RPMI8226 (cell line): ENCODE results near the gene DNAJC2.
"Not testable (repeated sequence)": the region's sequence is repeated elsewhere in the genome, so short reads cannot be mapped to it uniquely, and the experiment has no call there.

Experiments
- DNase-seq: peaks from one replicate; pipeline ENCODE4 v3.0.0-alpha.2; 2015

Gene DNAJC2

DNA sequence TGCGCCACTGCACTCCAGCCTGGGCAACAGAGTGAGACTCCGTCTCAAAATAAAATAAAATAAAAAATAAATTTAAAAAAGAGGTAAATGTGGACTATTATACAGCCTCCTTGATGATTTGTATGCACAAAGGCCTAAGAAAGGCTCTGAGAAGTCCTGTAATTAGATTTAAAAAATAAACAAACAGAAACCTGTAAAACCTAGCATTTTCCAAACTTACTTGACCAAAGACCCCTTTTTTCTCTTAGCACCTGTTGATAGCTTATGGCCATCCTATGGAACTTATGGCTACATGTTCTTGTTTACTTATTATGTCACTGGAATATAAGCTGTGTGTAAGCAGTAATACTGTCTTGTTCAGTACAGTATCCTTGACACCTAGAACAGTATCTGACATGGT is 5.7 kb downstream of the DNAJC2 start:
- DNase-seq = no peak

DNA sequence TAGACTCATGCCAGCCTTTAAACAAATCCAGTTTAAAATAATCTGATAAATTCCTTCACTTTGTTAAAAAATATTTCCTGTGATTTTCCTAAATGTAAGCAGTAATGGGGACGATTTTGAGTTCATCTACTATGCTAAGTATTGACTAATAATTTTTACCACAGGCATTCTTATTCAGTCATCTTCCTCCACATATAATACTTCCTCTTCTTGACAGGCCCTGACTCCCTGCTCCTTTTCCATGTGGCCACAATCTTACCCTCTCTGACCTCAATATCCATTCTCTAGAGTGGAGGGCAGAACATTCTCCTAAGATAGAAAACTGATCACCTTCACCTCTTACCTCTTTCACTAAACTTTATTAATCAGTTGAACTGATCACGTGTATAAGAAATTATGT is 7.8 kb downstream of the DNAJC2 start:
- no peak for DNase-seq

DNA sequence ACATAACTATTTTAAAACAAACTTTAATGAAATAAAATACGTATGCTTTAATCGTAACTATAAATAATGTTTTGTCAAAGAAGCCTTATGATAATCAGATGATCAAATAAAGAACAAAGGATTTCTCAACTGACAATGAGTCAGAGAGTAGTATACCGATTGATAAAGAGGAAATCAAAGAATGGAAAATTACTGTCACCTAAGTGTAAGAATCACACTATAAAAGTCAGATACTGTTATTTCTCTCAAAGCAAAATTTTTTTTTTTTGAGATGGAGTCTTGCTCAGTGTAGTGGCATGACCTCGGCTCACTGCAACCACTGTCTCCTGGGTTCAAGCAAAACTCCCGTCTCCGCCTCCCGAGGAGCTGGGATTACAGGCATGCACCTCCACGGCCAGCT is 18.8 kb downstream of the DNAJC2 start:
- DNase-seq = no peak

DNA sequence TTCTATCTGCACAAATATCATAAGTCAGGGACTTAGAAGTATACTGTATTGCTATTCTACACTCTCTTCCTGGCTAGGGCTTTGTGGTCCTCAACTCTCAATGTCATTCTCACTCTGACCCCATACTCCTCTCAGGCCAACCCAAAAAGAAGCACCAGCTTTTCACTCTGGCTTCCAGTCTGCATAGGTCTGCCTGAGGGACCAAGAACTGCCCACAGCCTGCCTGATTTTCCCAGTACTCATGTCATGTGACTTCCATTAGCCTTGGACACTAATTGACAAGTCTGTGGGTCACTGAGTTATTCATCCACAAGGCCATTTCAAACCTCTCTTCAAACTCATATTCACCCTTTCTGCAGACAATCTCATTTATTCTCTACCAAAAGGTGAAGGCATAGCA is 27.6 kb downstream of the DNAJC2 start:
- no peak for DNase-seq

DNA sequence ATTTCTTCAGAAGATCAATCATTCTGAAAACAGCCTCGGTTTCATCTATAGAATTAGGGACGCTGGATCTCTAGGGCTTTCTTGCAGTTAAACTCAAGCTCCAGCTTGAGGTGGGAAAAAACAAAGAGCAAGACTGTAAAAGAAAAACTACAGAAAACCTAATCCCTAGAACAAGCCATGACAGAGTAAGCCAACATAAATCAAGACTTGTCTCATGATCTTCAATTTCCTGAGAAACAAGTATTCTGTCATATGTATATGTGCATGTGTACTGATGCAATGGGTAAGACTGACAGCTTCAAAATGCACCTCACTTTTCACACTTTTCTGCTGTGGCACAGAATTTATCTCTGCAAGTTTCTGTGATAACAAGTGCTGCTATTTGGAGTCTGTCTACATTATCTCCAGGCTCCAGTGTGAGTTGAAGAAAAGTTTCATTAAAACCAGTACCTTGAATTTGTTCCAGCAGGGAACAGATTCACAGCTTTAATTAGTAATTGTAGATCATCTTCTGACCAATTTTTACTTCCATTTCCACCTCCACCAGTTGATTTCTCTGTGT is 28.1 kb downstream of the DNAJC2 start:
- no peak for DNase-seq

DNA sequence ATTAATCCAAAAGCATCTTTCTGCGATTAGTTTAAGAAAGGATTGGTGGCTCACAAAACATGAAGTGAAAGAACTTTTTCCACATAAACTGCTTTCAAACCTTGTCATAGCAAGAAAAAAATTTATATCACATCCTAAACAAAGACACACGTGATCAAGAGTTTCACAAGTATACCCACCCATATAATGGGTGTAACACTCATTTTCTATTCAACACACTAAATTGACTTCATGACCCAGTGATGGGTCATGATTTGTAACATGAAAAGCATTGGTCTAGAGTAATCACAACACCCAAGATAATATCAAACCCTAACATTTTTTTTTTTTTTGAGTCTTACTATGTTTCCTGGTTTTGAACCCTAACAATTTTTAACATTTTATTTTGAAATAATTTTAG is 29.7 kb downstream of the DNAJC2 start:
- DNase-seq = no peak

DNA sequence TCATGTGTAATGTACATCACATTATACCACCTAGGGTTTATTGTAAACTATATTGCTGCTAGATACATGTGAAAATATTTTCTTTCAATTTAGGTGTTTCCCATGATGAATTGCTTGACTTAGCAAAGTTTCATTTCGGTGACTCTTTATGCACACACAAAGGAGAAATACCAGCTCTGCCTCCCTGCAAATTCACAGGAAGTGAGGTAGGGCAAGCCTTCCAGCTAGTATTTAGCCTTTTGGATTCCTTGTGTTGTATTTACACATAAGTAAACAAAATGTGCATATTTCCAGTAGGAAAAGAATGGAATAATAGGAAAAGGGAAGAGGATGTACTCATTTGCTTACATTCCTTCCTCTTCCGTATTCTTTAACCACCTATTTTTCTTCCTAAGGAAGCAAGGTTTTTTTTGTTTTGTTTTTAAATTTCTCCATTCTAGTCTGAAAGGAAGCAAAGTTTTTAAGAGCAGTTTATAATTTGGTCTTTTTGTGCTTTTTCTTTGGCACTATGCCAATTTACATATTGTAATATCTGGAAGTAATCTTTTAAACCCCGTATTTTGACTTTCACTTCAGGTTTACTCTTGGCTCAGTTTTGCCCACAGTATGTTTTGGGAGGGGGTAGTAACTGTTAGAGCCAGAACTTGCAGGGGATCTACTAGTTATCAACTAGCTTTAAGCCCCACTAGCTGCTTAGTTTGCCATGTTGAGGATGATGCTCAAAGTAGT is 36.9 kb downstream of the DNAJC2 start:
- no peak for DNase-seq

DNA sequence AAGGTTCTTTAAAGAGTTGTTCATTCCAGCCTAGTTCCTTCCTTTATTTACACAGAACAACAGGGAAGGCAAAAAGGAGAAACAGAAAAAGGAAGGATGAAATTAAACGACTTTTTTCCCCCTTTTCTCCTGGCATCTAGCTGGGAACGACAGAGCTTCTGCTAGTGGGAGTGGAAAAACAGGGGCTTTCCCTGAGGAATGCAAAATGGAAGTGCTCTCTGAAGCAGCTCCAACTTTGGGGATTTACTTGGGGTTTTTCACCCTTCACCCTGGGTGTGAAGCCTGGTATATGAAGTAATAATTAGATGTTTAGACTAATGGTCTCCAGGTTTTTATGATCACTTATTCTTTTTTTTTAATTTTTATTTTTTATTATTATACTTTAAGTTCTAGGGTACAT is 43.1 kb downstream of the DNAJC2 start:
- no peak for DNase-seq

DNA sequence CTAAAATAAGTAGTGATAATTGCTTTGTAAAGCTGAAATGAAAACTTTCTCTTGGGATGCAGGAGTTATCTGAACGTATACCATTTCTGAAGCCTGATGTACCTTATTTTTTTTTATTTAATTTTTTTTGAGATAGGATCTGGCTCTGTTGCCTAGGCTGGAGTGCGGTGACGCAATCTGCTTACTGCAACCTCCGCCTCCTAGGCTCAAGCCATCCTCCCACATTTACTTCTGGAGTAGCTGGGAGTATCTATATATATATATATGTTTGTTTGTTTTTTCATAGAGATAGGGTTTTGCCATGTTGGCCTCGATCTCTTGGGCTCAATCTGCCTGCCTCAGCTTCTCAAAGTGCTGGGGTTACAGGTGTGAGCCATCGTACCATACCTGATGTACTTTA is 44.9 kb downstream of the DNAJC2 start:
- DNase-seq = no peak

DNA sequence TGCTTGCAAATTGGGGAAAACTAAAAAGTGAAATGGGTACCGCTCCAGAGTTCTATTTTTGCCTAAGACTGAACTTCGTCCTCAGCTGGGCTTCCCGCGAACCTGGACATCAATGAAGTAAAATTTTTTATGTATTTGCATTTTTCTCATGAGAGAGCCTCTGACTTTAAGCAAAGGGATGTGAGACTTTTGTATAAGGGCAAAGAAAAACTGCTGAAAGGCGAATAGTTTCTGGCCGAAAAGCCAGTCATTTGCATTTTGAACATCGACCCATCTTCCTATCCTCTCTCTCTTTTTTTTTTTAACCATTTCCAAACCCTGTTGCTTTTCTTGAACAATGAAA is 46.8 kb downstream of the DNAJC2 start:
- DNase-seq = no peak

DNA sequence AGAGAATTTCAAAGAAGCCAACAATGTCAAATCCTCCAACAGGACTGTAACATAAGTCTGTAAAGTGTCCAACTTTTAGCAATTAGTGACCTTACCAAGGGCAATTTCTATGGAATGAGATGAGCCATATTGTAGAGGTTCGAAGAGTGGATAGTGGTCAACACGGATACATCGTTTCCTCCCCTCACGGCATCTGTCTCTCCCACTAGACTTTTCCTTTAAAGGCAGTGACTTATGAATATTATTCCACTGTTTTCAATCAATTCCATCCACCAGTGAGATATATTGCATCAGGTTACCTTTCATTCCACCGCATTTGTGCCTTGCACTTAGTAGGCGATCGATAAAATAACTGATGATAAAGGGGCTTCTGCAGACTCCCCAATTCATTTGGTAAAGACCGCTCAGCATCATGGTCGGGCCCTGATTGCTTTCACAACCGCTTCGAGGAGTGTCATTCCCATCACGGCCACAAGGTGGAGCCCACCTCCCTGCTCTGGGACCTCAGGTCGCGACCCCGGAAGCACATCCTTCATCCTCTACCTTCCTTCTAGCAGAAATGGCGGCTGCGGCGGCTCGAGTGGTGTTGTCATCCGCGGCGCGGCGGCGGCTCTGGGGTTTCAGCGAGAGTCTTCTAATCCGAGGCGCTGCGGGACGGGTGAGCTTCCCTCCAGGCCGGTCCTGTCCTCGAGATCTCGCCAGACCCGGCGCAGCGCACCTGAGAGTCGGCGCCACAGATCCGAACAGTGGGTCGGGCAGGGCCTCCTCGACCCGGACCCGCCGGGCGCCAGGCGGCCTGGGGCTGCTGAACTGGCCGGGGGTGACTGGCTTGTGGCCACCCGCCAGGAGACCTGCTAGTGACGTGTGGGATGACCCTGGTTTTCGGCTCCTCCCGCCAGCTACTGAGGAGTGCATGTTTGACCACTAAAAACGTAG is 47.4 kb downstream of the DNAJC2 start, which contains the start of gene PMPCB:
Gene PMPCB, plus strand, starts transcription at position 535 of the 936 bp plus-strand sequence. Its CDS starts 25 bp downstream, at position 560.
- peak; percentile 97 for DNase-seq

DNA sequence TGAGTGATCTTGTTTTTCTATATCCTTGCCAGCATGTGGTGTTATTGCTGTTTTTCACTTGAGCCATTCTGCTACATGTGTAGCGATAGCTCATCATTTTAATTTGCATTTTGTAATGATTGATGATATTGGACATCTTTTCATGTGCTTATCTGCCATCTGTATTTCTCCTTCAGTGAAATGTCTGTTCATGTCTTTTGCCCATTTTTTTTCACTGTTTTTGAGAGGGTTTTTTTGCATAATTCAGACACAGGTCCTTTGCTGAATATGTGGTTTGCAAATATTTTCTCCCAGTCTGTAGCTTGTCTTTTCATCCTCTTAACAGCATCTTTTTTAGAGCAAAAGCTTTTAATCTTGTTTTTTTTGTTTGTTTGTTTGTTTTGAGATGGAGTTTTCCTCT is 51.0 kb downstream of the DNAJC2 start:
- no peak for DNase-seq

DNA sequence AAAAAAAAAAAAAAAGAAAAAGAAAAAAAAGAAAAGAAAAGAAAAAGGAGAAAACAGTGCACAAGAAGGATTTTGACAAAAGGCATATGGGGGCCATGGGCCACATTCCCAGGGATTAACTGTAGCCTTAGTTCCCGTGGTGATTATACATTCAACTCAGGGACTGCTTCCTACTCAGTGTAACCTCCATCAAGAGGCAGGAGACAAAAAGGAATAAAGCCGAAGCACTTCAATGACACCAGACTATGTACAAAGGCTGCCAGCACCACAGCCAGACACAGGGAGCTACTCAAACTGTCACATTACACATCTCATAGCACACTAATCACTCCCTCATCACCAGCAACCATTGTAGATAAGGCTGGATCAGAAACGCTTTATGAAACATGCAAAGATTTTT is 52.4 kb downstream of the DNAJC2 start:
- DNase-seq = no peak

DNA sequence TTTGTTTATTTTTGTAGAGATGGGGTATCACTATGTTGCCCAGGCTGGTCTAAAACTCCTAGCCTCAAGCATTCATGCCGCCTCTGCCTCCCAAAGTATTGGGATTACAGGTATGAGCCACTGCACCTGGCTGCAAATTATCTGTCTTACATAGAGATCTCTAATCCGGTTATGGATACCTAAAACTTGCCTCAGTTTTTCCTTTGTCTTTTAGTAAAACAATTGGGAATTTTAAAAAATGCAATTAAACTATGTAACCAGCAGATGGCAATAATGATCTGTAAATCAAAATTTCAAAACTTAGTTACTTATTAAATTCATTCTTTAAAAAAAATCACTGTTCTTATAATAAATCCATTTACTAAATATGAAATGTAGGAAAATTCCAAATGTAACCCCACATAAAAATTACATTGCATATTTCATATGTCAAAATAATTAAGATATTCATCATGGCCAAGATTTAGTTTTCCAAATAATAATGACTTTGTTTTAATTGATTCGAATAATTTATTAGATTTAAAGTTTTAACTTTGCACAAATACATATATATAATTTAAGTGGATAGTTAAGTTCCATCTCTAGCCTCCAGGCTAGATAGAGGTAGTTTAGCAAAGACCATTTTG is 61.7 kb downstream of the DNAJC2 start:
- DNase-seq = not testable (repeated sequence)

DNA sequence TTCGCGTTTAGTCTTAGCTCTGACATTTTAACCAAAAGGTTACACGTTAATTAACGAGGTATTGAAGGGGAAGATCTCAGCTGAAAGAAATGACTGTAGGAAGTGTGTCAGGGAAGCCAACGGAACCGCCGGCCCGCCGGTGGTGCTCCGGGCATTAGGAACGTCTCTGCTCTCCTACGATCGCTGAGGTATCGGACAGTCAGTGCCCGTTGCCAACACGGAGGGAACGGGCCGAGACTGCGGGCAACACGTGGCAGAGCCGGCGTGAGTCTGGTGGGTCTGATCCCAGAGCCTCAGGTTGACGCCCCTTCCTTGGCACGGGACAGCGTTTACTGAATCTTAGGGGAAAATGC is 63.8 kb downstream of the DNAJC2 start:
- not testable (repeated sequence) for DNase-seq

DNA sequence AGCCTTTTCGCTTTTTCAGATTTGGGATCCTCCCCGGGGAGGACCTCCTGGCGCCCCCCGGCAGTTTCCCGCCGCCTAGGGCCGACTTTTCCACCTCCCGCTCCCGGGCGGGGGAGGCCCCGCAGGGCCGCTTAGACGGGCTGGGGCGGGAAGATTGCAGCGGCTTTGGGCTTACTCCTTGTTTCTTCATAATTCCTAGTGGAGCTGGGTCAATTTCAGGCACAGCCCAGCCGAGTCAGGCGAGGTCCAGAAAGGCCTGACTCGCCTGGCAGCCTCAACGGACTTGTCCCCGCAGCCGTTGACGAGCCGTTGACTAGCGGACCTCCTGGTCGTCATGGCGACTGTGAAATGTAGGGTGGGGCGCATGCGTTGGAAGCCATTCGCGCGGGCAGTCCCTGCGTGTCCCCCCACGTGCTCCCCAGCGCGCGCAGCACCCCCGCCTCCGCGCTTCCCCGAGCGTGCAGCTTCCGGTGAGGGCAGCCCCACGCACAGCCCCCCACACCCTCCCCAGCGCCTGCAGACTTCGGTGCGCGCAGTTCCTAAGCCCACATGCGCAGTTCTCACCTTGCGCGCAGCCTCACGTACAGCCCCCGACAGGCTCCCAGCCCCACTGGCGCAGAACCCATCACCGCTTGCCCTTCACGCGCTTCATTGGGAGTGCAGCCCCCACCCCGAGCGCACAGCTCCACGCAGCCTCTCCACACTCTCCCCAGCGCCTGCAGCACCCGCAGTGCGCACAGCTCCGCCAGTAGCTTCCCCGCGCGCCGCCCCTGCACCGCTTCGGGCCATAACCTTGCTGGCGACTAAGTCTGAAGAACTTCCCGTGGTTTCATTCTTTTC is 64.4 kb downstream of the DNAJC2 start:
- DNase-seq = peak; percentile 53

DNA sequence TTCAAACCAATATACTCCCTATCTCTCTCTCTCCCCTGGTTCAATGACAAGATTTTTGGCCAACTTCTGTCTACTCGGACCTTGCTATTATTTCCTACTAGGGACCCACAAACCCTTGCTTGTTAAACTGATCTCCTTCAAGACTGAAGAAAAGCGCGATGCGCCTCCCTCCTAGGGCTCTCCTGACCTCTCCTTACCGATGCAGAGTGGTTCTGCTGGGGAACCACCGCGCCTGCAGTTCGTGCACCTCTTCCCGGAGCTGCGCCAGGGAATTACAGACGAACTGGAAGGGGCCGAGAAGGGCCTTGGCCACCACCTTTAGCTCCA is 65.0 kb downstream of the DNAJC2 start:
- not testable (repeated sequence) for DNase-seq

DNA sequence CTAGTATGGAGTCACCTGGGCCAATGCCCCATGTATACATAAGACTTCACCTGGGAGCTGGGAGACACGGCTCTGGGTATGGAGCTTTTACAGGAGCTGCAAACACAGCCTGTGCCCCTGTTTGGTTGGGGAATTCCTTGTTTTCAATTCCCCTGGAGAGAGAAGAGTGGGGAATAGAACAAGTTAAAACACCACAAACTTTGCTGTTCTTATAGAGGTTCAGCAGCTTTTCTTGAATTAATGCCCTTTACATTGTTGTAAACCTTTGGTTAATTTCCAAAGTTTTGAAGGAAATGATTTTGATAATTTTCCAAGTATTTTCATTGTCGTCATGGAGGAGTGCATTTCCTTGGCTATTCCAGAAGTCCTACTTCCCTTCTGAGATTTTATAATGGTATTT is 66.4 kb downstream of the DNAJC2 start:
- not testable (repeated sequence) for DNase-seq

DNA sequence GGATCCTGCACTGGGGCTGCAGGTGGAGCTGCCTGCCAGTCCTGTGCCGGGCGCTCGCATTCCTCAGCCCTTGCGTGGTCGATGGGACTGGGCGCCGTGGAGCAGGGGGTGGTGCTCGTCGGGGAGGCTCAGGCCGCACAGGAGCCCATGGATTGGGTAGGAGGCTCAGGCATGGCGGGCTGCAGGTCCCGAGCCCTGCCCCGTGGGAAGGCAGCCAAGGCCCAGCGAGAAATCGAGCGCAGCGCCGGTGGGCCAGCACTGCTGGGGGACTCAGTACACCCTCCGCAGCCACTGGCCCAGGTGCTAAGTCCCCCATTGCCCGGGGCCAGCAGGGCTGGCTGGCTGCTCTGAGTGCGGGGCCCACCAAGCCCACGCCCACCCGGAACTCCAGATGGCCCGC is 69.7 kb downstream of the DNAJC2 start:
- DNase-seq = not testable (repeated sequence)

DNA sequence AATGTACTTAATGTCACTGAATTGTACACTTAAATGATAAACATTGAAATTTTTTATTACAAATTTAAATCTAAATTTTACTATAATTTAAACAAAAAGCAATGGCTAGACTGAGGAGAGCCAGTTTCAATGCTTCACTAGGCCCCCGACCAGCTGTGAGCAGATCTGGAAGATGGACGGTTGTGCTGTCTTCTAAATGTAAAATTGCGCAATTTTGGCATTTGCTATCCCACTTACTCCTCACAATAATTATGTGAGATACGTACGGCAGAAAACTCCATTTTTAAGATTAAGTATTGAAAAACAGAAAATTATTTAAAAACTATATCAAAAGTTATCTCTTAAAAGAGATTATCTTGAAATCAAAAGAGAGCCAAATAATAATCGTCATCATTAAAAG is 71.2 kb downstream of the DNAJC2 start:
- DNase-seq = not testable (repeated sequence)

DNA sequence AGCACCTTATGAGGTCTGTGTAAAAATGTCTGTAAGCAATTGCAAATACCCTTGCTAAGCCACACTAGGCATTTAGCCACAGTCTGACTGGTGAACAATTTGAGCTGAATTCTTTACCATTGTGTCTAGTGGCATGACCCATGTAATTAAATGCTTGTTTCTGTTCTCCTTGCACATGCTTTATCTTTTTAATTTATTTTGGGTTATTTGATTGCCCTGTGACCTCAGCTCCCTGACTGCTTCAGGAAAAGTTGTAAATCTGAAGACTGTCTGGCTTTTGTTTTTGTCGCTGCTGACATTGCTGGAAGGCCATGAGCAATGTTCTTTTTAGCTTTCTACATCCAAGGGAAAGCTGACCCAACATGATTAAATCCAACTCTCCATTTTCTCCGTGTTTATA is 78.3 kb downstream of the DNAJC2 start:
- not testable (repeated sequence) for DNase-seq

DNA sequence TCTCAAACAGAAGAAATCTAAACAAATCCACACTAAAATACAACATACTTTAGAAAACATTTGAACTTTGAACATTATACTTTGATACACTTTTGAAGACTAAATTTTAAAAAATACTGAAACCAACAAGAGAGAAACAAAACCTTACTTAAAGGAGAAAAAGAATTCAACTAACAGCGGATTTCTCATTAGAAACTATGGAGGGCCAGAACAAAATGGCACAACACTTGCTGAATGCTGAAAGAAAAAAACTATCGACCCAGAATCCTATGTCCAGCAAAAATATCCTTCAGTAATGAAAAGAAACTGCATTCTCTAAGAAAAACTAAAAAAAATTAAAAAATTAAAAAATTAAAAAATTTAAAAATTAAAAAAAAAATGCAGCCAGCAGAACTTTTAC is 80.5 kb downstream of the DNAJC2 start:
- not testable (repeated sequence) for DNase-seq
